Measurements from ENCODE around the gene GPC3.

- no peak for TF ChIP-seq CTCF (IDR thresholded peaks at IDR 0.05)
- no peak for TF ChIP-seq EP300 (IDR thresholded peaks at IDR 0.05)
- TF ChIP-seq POLR2A (IDR thresholded peaks at IDR 0.05; ENCODE audit: low read depth): no peak
- no peak for TF ChIP-seq POLR2AphosphoS5 (IDR thresholded peaks at IDR 0.05)
These were observed 126.1 kb downstream of the GPC3 start for GRCh38 chrX:133859336-133859735.

Data from esophagus muscularis mucosa (tissue), 4 donors.